ENCODE measurements around the gene RNLS.

The RNLS gene

DNA sequence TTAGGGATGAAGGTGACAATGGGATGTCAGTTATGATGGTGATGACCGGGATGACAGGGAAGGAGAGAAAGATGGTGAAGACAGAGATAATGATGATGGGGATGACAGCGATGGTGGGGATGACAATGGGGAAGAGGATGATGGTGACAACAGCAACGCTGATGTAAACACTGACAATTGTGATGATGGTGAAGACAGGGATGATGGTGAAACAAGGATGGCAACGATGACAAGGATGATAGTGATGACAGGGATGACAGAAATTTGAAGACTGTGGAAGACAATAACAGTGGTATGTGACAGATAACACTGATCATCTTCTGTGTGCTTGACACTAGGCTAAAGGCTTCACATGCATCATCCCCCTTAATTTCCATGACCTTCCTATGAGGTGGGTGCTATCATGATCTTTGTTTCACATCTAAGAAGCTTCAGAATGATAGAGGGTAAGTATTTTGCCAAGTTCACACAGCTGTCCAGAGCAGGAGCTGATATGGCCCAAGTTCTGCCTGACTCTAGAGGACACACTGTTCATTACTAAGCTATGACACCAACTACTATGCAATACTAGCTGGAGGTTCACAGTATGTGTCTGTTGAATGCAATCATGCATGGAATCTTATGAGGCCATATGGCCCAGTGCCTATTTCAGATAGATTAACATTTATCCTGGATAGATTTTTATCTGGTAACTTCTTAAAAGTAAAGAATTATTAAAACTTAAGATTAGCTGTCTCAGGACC lies 105.6 kb downstream of the RNLS start:
- ATAC-seq, result no peak

DNA sequence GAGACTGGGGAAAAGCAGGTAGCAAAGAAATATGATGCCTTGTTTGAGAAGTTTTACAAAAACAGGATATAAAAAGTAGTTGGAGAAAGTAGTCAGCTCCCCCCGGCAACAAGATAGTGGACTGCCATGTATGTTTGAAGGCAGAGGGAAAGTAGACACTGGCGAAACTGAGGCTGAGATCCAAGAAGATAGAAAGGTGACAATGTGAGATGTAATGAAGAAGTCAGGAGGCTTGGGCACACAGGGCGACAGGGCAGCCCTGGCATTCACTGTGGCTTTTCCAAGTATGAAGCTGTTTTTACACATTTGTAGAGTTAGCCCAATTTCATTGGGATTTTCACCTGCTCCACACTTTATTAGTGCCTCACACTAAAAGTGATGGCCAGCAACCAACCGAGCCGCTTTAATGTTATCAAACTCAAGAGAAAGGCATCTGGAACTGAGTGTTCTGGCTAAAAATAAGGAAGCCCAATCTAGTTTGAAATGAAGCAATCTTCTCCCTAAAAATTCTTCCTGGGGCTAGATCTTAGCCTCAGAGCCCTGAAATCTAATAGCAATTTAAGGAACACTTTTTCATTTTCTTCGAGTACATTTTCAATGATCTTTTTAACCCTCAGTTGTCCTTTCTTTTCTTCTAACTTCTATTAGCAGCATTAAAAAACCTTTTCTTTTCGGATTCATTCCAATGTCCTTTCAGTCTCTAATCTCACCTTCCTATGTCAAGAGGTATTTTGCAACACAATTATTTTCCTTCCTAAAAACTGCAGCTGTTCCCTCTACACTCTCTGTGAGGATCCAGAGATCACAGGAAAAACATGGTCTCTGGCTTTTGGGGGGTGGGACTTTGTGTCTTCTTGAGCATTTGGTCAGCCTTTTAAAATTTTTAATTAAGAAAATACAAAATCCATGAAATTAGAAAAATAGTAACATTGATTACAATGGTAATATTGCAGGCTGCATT lies 108.0 kb downstream of the RNLS start:
- TF ChIP-seq TOX (CRISPR knock-in tag; IDR thresholded peaks at IDR 0.05; ENCODE audit: borderline replicate concordance) (no peak), PATZ1 (CRISPR knock-in tag; IDR thresholded peaks at IDR 0.05; ENCODE audit: borderline replicate concordance) (no peak), ZC3H10 (CRISPR knock-in tag; IDR thresholded peaks at IDR 0.05) (no peak), ZNF8 (CRISPR knock-in tag; IDR thresholded peaks at IDR 0.05) (no peak), SNAI2 (CRISPR knock-in tag; IDR thresholded peaks at IDR 0.05) (no peak)
- no peak for ATAC-seq

More for the DNA sequence above, 105.6 kb downstream of the RNLS start:
- no peak for TF ChIP-seq GLIS3 (CRISPR knock-in tag; IDR thresholded peaks at IDR 0.05)

- TF ChIP-seq CSRNP3 (CRISPR knock-in tag; IDR thresholded peaks at IDR 0.05) (peak; percentile 90), ZC3H10 (CRISPR knock-in tag; IDR thresholded peaks at IDR 0.05) (peak; percentile 87), ZNF70 (CRISPR knock-in tag; IDR thresholded peaks at IDR 0.05) (no peak), ZNF8 (CRISPR knock-in tag; IDR thresholded peaks at IDR 0.05) (no peak), PATZ1 (CRISPR knock-in tag; IDR thresholded peaks at IDR 0.05; ENCODE audit: borderline replicate concordance) (peak; percentile 72; the same call in 1 of the 2 replicates), ZFP30 (CRISPR knock-in tag; IDR thresholded peaks at IDR 0.05) (no peak), BACH2 (CRISPR knock-in tag; IDR thresholded peaks at IDR 0.05; ENCODE audit: borderline replicate concordance) (no peak), ZFP3 (CRISPR knock-in tag; IDR thresholded peaks at IDR 0.05) (no peak), ISL1 (CRISPR knock-in tag; IDR thresholded peaks at IDR 0.05) (peak; percentile 99), GLIS3 (CRISPR knock-in tag; IDR thresholded peaks at IDR 0.05) (no peak), RARB (CRISPR knock-in tag; IDR thresholded peaks at IDR 0.05) (no peak; the same call in 1 of the 2 replicates), PPARA (CRISPR knock-in tag; IDR thresholded peaks at IDR 0.05; ENCODE audit: borderline replicate concordance) (no peak), TCF4 (CRISPR knock-in tag; IDR thresholded peaks at IDR 0.05; ENCODE audit: borderline replicate concordance) (peak; percentile 55), CREB5 (CRISPR knock-in tag; IDR thresholded peaks at IDR 0.05; ENCODE audit: low read depth) (peak; percentile 44; the same call in 1 of the 2 replicates)
- peak; percentile 58; the same call in 2 of the 3 replicates for ATAC-seq
These were observed 108.9 kb downstream of the RNLS start for GRCh38 chr10:88473989-88474883.

DNA sequence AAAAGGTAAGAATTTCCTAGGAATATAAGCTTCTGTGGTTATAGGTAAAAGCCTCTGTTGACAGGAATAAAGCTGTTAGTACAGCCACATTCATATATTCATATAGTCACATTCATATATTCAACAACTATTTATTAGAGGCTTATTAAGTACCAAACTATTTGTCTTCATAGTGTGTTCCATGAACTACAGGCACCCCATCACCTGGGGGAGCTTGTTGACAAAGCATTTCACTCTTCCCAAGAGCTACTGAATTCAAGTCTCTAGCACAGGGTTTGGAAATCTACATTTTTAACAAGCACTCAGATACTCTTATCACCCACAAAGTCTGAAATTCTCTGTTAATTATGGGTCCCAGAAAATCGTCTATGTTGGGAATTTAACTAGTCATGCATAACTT lies 110.6 kb downstream of the RNLS start:
- ATAC-seq, result no peak
- TF ChIP-seq SNAI2 (CRISPR knock-in tag; IDR thresholded peaks at IDR 0.05) (no peak), ZNF8 (CRISPR knock-in tag; IDR thresholded peaks at IDR 0.05) (no peak), CSDC2 (CRISPR knock-in tag; IDR thresholded peaks at IDR 0.05) (no peak), PPARA (CRISPR knock-in tag; IDR thresholded peaks at IDR 0.05; ENCODE audit: borderline replicate concordance) (no peak), PATZ1 (CRISPR knock-in tag; IDR thresholded peaks at IDR 0.05; ENCODE audit: borderline replicate concordance) (no peak), OSR1 (CRISPR knock-in tag; IDR thresholded peaks at IDR 0.05) (no peak), CSRNP3 (CRISPR knock-in tag; IDR thresholded peaks at IDR 0.05) (no peak), ZNF70 (CRISPR knock-in tag; IDR thresholded peaks at IDR 0.05) (no peak), ZNF565 (CRISPR knock-in tag; conservative IDR thresholded peaks at IDR 0.05; ENCODE audit: low read depth) (no peak)
- TF ChIP-seq, protein P1, sequence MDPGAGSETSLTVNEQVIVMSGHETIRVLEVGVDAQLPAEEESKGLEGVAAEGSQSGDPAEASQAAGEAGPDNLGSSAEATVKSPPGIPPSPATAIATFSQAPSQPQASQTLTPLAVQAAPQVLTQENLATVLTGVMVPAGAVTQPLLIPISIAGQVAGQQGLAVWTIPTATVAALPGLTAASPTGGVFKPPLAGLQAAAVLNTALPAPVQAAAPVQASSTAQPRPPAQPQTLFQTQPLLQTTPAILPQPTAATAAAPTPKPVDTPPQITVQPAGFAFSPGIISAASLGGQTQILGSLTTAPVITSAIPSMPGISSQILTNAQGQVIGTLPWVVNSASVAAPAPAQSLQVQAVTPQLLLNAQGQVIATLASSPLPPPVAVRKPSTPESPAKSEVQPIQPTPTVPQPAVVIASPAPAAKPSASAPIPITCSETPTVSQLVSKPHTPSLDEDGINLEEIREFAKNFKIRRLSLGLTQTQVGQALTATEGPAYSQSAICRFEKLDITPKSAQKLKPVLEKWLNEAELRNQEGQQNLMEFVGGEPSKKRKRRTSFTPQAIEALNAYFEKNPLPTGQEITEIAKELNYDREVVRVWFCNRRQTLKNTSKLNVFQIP (CRISPR knock-in tag; IDR thresholded peaks at IDR 0.05; ENCODE audit: borderline replicate concordance, low read depth), result no peak

All from SK-N-SH treated with all-trans-retinoic acid at 6 μM for 48 hours (cell line).